Measurements from ENCODE around the gene PTPN12.
"Not testable (repeated sequence)": the region's sequence is repeated elsewhere in the genome, so short reads cannot be mapped to it uniquely, and the experiment has no call there.

PTPN12 gene

DNA sequence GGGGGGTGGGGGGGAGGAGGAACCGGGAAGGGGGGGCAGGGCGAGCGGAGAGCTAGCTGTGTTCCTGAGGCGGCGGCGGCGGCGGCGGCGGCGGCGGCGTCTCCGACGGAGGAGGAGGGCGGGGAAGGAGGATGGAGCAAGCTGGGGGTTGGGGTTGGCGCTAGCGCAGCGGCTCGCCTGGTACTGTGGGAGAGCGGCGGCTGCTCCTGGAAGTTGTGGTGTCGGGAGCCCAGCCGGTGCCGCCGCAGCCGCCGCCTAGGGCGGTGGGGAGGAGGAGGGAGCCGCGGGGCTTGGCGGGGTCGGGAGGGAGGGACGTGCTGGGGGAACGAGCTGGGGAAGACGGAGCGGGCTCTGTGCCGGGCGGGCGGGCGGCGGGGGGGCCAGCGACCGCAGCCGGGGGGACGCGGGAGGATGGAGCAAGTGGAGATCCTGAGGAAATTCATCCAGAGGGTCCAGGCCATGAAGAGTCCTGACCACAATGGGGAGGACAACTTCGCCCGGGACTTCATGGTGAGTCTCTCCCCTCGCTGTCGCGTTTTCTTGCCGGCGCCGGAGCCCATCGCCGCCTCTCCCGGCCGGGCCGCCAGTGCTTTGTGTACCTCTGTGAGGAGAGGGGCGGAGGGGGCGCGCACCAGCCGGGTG is at the start of gene PTPN12:
TSS of gene PTPN12 (plus strand) at position 160 of the 642 bp plus-strand sequence. CDS start at position 412, 252 bp downstream.
- H2AFZ ChIP-seq (ENCODE audit: low read depth, low read length), result peak within 1 kb of the TSS; percentile 55
- no peaks in the 10 kb centered on the region for H3K36me3 ChIP-seq (ENCODE audit: insufficient read depth, low read length)
- peaks cover 12% of the 10 kb centered on the region for H3K4me1 ChIP-seq (ENCODE audit: insufficient read depth, low read length)

DNA sequence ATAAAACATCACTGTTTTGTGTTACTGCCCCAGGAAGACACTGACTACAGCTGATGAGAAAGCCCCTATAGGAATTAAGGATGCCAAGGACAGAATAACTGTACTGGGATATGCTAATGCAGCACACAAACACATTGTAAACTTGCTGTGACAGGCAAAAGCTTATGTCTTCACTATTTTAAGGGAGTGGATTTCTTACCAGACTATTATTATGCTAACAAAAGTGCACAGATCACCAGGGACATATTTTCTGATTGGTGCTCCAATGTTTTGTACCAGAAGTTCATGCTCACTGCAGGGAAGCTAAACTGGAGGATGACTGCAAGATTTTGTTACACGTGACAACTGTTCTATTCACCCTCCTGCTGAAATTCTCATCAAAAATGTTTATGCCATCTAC is 48.1 kb upstream of the PTPN12 start:
- Histone ChIP-seq H3K36me3 (ENCODE audit: insufficient read depth, low read length) (no peaks in the 10 kb centered on the region), H3K9me3 (ENCODE audit: low read length) (no peaks in the 10 kb centered on the region), H3K4me3 (ENCODE audit: low read length) (no peak overlapping the region), H2AFZ (ENCODE audit: low read depth, low read length) (no peak overlapping the region), H3K4me1 (ENCODE audit: insufficient read depth, low read length) (peaks cover 5% of the 10 kb centered on the region), H3K27me3 (ENCODE audit: insufficient read depth, low read length) (no peaks in the 10 kb centered on the region)

More for the DNA sequence above, at the start of gene PTPN12:
- H3K9me3 ChIP-seq (ENCODE audit: low read length), result peaks cover 3% of the 10 kb centered on the region
- H3K4me3 ChIP-seq (ENCODE audit: low read length), result peak within 1 kb of the TSS; percentile 93
- no peaks in the 10 kb centered on the region for H3K27me3 ChIP-seq (ENCODE audit: insufficient read depth, low read length)

DNA sequence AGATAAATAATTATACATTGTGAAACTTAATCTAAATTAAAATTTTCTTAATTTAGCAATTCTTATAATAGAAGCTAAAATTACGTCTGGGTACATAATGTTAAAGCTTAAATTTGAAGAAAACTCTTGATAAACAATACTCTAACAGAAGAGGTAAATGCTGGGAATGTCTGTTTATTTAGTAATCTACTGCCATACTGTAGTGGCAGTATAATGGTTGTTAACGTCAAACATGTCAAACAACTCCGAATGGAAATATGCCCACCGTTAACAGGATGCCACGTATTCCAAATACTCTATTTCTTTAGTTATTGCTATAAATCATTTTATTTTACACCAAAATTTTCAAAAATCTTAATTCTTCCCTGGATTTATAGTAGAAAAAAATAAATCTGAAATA is 40.0 kb upstream of the PTPN12 start:
- H3K36me3 ChIP-seq (ENCODE audit: insufficient read depth, low read length), result no peaks in the 10 kb centered on the region
- H3K27me3 ChIP-seq (ENCODE audit: insufficient read depth, low read length), result no peaks in the 10 kb centered on the region
- no peak overlapping the region for H2AFZ ChIP-seq (ENCODE audit: low read depth, low read length)
- peaks cover 4% of the 10 kb centered on the region for H3K9me3 ChIP-seq (ENCODE audit: low read length)
- no peaks in the 10 kb centered on the region for H3K4me1 ChIP-seq (ENCODE audit: insufficient read depth, low read length)
- H3K4me3 ChIP-seq (ENCODE audit: low read length), result no peak overlapping the region

DNA sequence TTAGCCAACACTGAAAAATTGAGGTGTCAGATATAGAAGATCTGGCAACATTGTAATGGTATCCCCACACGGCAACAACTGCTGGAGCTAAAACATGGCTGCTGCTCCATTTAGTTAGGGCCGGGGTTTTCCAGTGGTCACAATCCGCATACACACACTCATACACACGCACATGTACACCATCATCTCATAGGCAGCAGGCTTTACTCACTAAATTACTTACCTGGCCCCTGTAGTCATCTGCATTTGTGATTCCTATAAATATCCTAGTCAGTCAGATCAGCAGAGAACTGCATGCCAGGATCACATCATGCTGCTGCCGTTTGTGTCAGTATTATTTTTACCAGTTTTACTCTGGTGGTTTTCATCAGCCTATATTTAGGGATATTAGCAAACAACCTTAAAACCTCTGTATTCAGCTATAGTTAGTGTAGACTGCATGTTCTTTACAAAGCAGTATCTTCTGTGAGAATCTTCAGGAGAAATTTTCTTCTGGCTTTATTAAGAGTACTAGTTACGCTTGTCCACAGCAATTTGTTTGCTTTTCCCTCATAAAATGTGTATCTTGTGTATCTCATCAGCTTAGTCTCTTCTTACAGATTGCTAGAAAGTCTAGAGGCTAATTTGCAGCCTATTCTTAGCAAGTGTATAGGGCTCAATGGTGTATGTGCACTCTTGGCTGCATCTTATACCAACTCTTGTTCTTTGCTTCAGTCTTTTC is 38.3 kb upstream of the PTPN12 start:
- Histone ChIP-seq H3K4me1 (ENCODE audit: insufficient read depth, low read length) (no peaks in the 10 kb centered on the region), H3K27me3 (ENCODE audit: insufficient read depth, low read length) (no peaks in the 10 kb centered on the region), H3K36me3 (ENCODE audit: insufficient read depth, low read length) (no peaks in the 10 kb centered on the region)

DNA sequence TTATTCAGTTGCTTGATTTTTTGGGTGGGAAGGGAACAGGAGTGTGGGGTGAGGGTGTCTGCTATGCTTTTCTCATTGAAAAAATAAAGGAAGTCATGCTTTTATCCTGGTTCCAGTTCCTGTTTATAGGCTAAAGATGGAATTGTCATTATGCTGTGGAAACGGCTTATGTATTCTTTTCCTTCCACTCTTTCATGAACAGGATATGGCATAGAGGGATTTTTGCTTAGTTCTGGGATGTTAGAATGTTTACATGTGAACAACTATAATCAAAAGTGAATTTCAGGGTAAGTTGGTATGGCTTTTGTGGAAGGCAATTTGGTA is 35.9 kb upstream of the PTPN12 start:
- Histone ChIP-seq H3K4me3 (ENCODE audit: low read length) (no peak overlapping the region), H3K36me3 (ENCODE audit: insufficient read depth, low read length) (no peaks in the 10 kb centered on the region), H3K9me3 (ENCODE audit: low read length) (no peaks in the 10 kb centered on the region), H3K27me3 (ENCODE audit: insufficient read depth, low read length) (no peaks in the 10 kb centered on the region), H3K4me1 (ENCODE audit: insufficient read depth, low read length) (no peaks in the 10 kb centered on the region), H2AFZ (ENCODE audit: low read depth, low read length) (no peak overlapping the region)

More for the DNA sequence above, 38.3 kb upstream of the PTPN12 start:
- Histone ChIP-seq H3K4me3 (ENCODE audit: low read length) (no peak overlapping the region), H3K9me3 (ENCODE audit: low read length) (peaks cover 4% of the 10 kb centered on the region), H2AFZ (ENCODE audit: low read depth, low read length) (peak overlapping the region; percentile 47)

DNA sequence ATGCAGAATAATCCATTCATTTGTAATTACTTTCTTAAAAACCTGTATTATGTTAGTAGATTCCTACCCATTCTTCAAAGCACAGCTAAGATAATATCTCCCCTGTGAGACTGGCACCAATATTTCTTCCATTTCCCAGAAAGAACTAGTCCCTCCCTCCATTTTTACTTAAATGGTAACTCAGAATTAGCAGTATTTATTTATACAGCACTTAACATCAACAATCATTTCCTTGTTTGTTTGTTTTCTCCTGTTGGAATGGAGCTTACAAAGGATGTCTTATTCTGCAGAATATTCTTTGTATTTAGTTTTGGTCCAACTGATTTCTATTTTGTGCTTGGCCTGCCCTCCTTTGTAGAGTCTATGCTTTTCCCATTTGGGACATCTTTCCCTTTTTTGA is 32.1 kb upstream of the PTPN12 start:
- no peaks in the 10 kb centered on the region for H3K36me3 ChIP-seq (ENCODE audit: insufficient read depth, low read length)
- H3K27me3 ChIP-seq (ENCODE audit: insufficient read depth, low read length), result no peaks in the 10 kb centered on the region
- no peaks in the 10 kb centered on the region for H3K4me1 ChIP-seq (ENCODE audit: insufficient read depth, low read length)
- H3K9me3 ChIP-seq (ENCODE audit: low read length), result no peaks in the 10 kb centered on the region
- no peak overlapping the region for H3K4me3 ChIP-seq (ENCODE audit: low read length)
- H2AFZ ChIP-seq (ENCODE audit: low read depth, low read length), result no peak overlapping the region

DNA sequence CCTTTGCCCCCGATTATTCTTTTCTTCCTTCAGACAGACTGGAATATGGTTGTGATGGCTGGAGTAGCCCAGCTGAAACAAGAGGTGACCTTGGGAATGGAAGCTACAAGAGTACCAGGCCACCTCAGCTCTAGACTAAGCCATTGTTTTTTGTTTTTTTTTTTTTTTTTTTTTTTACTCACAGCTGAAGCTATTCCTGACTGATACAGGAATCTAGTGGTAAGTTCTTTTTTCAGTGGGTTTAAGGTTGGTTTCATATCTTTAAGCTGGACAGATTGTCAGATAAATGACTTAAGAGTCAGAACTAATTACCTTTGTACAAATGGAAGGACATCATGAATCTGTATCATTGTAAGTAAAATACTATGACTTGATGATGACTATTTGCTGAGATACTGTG is 30.2 kb upstream of the PTPN12 start:
- no peaks in the 10 kb centered on the region for H3K9me3 ChIP-seq (ENCODE audit: low read length)
- H3K4me1 ChIP-seq (ENCODE audit: insufficient read depth, low read length), result no peaks in the 10 kb centered on the region
- H2AFZ ChIP-seq (ENCODE audit: low read depth, low read length), result no peak overlapping the region
- no peaks in the 10 kb centered on the region for H3K27me3 ChIP-seq (ENCODE audit: insufficient read depth, low read length)
- H3K4me3 ChIP-seq (ENCODE audit: low read length), result no peak overlapping the region
- no peaks in the 10 kb centered on the region for H3K36me3 ChIP-seq (ENCODE audit: insufficient read depth, low read length)

DNA sequence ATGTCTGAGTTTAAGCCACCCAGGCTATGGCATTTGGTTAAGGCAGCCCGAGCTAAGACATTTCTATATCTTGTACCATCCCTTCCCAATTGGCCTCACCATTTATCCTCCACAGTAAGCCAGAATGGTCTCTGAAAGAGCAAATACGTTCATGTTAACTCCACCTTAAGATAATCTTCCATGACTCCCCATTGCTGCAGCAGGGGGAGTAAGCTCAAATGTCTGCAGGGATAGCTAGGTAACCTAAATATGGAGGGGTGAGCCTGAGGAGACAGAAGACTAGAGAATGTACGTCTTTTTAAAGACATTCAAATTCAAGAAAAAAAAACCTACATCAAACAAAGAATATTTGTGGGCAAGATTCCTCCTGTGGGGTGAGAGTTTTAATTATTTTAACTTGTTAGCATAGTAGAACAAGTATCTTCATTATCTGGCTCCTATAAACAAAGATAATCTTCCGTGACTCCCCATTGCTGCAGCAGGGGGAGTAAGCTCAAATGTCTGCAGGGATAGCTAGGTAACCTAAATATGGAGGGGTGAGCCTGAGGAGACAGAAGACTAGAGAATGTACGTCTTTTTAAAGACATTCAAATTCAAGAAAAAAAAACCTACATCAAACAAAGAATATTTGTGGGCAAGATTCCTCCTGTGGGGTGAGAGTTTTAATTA is 24.0 kb upstream of the PTPN12 start:
- not testable (repeated sequence) for H3K27me3 ChIP-seq (ENCODE audit: insufficient read depth, low read length); H3K4me1 ChIP-seq (ENCODE audit: insufficient read depth, low read length); H3K36me3 ChIP-seq (ENCODE audit: insufficient read depth, low read length); H3K9me3 ChIP-seq (ENCODE audit: low read length); H3K4me3 ChIP-seq (ENCODE audit: low read length); H2AFZ ChIP-seq (ENCODE audit: low read depth, low read length)

DNA sequence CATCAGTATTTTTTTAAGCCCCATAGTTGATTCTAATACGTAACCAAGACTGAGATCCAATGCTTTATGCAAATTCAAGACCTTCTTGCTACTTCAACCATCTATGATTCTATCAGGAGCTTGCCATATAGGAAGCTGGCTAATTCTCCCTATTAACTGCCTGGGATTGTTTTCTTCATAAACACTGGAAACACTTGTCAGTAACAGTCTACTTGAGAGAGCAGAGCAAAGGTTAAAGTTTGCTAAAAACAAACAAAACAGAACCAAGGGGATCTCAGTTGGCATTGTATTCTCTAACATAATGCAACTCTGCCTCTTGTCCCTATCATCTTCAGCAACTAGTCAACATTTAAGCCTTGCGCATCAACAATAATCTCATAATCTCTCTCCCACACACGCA is 21.0 kb upstream of the PTPN12 start:
- H3K27me3 ChIP-seq (ENCODE audit: insufficient read depth, low read length), result no peaks in the 10 kb centered on the region
- no peaks in the 10 kb centered on the region for H3K9me3 ChIP-seq (ENCODE audit: low read length)
- H3K36me3 ChIP-seq (ENCODE audit: insufficient read depth, low read length), result no peaks in the 10 kb centered on the region
- H2AFZ ChIP-seq (ENCODE audit: low read depth, low read length), result no peak overlapping the region
- H3K4me3 ChIP-seq (ENCODE audit: low read length), result no peak overlapping the region
- peaks cover 3% of the 10 kb centered on the region for H3K4me1 ChIP-seq (ENCODE audit: insufficient read depth, low read length)

DNA sequence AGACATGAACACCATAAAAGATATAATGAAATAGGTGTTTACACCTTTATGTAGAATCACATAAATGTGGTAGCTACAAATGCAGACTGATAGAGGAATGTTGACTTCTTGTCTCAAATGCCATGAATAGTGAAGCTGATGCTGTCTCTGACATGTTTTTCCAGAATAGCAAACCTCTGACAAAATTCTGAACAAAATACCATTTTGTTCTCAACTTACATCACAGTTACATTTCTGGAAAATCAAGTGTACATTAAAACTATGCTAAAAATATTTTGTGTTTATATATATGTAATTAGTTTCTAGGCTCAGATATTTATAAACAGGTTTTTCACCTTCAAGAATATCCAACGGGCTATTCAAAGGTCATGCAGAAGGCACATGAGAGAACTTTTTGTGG is 16.8 kb upstream of the PTPN12 start:
- no peak overlapping the region for H2AFZ ChIP-seq (ENCODE audit: low read depth, low read length)
- no peak overlapping the region for H3K4me3 ChIP-seq (ENCODE audit: low read length)
- H3K27me3 ChIP-seq (ENCODE audit: insufficient read depth, low read length), result no peaks in the 10 kb centered on the region
- H3K4me1 ChIP-seq (ENCODE audit: insufficient read depth, low read length), result no peaks in the 10 kb centered on the region
- no peaks in the 10 kb centered on the region for H3K36me3 ChIP-seq (ENCODE audit: insufficient read depth, low read length)
- no peaks in the 10 kb centered on the region for H3K9me3 ChIP-seq (ENCODE audit: low read length)

DNA sequence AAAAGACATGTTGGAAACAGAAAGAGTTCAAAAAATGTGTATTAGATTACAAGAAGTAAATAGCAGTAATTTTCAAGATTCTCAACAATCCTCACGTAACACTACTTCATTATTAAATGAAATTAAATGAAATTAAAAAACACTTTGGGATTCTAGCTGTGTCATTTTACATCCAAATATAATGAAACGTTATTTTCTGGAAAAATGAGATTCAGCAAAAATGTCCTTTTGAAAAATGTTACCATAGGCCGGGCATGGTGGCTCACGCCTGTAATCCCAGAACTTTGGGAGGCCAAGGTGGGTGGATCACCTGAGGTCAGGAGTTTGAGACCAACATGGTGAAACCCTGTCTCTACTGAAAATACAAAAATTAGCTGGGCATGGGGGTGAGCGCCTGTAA is 15.6 kb upstream of the PTPN12 start:
- not testable (repeated sequence) for H3K4me3 ChIP-seq (ENCODE audit: low read length); H3K36me3 ChIP-seq (ENCODE audit: insufficient read depth, low read length); H3K4me1 ChIP-seq (ENCODE audit: insufficient read depth, low read length); H2AFZ ChIP-seq (ENCODE audit: low read depth, low read length); H3K9me3 ChIP-seq (ENCODE audit: low read length); H3K27me3 ChIP-seq (ENCODE audit: insufficient read depth, low read length)

DNA sequence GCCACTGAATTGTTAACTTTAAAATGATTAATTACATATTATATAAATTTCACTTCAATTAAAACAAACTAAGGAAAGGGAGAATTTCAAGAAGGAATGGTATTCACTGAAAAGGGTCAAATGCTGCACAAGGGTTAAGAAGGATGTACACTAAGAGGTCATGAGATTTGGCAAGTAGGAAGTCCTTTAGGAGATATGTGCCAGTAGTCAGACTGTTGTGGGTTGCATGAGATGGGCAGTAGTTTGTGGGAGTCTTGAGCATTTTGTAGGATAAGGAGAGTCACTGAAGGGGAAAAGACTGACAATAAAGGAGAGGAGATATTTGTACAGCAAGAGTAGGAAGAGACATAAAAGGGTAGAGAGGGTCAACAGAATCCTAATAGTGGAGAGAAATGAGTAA is 12.4 kb upstream of the PTPN12 start:
- Histone ChIP-seq H3K9me3 (ENCODE audit: low read length) (no peaks in the 10 kb centered on the region), H2AFZ (ENCODE audit: low read depth, low read length) (no peak overlapping the region), H3K4me1 (ENCODE audit: insufficient read depth, low read length) (no peaks in the 10 kb centered on the region), H3K36me3 (ENCODE audit: insufficient read depth, low read length) (no peaks in the 10 kb centered on the region), H3K27me3 (ENCODE audit: insufficient read depth, low read length) (no peaks in the 10 kb centered on the region), H3K4me3 (ENCODE audit: low read length) (no peak overlapping the region)

DNA sequence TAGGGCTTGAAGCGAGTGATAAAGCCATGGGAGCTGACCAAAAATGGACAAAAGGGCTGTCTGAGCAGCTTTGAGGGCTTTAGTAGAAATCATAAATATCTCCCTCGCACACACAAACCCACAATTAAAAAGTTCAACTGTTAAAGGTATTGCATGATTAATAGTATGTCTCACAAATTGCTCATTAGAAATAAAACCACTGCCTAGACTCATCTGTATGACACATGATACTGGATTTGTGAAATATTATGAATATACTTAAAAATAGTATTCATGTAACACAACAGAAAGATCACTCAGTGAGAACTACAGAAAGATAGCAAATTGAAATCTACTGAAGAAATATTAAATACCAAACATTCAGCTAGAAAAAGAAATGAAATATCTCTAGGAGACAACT is 11.9 kb upstream of the PTPN12 start:
- Histone ChIP-seq H3K9me3 (ENCODE audit: low read length) (no peaks in the 10 kb centered on the region), H3K27me3 (ENCODE audit: insufficient read depth, low read length) (no peaks in the 10 kb centered on the region), H3K4me1 (ENCODE audit: insufficient read depth, low read length) (no peaks in the 10 kb centered on the region), H2AFZ (ENCODE audit: low read depth, low read length) (no peak overlapping the region), H3K4me3 (ENCODE audit: low read length) (no peak overlapping the region), H3K36me3 (ENCODE audit: insufficient read depth, low read length) (no peaks in the 10 kb centered on the region)

All from neuron (in vitro differentiated cells).